SKM-1 (cell line): ENCODE data around the gene STAT4.

Experiments
- DNase-seq: peaks from one replicate; lab custom pipeline; 2025; ENCODE audit not compliant: unreplicated experiment; lab: John Stamatoyannopoulos, UW

The STAT4 gene

GRCh38 chr2:191145769-191146471 is 4.9 kb downstream of the STAT4 start:
- DNase-seq, result no peak

- no peak for DNase-seq
Measured at GRCh38 chr2:191144217-191144616, 6.6 kb downstream of the STAT4 start.

GRCh38 chr2:191143791-191144190 is 7.0 kb downstream of the STAT4 start:
- DNase-seq, result no peak

DNA sequence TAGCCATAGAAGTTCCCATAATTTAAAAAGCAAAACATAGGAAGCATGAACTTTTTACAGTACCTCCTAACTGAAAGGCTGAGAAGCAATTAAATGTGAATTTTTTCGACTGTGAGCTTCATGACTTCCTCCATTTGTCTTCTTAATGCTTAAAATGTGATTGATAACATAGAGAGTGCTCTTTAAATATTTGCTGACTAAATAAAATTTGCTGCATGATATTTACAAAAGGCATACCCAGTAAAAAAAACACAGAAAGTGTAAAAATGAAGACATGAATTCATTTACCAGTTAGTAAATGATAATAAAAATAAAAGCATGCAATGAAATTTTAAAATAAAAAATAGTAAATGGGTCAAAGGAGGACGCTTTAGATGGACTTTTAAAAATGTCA is 21.9 kb downstream of the STAT4 start:
- DNase-seq, result no peak

DNA sequence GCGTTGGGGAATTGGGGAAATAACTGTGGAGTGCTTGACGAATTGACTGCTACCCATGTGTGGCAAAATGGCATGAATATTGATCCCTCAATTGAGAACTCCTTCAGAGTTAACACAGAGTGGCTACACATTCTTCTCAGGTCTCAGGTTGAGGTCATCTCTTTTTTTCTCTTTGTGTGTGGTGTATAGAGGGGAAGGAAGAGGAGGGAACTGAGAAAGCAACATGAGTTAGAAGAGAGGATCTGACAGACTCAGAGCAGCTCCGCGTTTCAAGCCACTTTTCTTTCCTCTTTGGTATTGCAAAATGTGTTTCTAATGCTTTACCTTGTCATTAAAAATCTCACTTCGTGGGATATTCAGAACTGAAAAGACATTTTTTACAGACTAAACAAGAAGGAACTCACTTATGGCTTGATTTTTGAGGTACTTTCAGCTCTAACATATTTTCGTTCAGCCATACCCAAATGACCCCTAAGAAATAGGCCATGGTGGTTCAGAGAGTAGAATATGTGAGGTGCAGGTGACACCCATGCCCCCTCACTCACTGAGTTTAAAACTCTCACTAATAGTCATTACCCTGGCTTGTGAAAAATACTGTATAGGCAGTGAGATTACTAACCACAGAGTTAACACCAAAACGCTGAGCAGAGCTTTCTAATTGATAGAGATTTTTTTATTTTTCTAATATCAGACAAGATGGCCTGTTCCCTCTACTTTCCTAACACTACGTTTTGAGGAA is 22.5 kb downstream of the STAT4 start:
- no peak for DNase-seq

DNA sequence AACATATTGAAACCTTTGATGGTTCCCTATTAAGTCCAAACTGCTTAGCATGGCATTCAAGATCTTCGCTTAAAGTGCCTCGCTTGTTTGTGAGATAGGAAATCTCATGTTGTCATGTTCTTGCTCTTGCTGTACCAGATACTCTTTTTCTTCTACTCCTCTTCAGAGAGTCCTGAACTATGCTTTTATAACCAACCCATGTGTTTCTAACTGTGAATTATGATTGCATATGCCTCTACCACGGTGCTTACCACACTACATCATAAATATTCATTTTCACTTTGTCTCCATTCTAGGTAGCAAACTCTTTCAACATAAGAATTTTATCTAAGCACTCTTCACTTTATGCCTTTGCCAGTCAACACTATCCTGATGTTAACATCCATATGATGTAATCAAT is 23.6 kb downstream of the STAT4 start:
- no peak for DNase-seq

DNA sequence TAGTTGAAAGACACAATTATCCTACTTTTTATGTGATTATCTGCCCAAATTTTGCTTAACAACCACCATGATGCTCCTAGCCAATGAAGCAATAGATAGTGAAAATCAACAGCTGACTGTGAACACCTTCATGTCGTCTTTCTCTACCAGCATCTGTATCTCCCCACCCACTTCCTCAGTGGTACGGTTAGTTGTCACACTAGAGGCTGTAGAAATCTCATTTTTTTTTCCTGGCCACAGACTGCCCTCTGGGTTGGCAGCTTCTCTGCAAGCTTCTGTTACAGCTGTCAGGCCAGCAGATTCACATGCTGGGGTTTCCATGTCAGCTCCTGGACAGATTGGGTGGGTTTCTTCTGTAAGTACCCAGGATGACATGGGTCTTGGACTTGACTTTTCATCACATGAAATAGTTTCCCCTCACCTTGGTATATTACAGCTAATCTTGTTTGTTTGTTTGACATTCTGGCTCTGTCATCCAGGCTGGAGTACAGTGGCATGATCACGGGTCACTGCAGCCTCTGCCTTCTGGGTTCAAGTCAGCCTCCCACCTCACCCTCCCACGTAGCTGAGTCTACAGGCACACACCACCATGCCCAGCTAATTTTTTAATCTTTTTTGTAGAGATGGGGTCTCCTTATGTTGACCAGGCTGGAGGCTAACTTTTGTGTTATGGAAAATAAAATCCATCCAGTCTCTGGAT is 24.3 kb downstream of the STAT4 start:
- no peak for DNase-seq

DNA sequence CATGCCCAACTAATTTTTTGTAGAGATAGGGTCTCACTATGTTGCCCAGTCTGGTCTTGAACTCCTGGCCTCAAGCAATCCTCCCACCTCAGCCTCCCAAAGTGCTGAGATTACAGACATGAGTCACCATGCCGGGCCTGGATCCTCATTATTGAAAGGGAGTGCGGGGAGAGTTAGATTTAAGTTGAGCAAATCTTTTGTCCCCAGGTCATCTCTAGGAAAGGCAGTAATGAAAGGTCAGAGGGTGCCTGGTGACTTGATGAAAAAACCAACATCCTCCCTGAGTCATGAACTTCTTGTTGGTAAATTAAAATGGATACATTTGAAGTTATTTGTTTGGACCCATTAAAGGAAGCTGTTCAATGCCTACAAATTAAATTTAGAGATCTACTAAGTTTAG is 25.1 kb downstream of the STAT4 start:
- no peak for DNase-seq

DNA sequence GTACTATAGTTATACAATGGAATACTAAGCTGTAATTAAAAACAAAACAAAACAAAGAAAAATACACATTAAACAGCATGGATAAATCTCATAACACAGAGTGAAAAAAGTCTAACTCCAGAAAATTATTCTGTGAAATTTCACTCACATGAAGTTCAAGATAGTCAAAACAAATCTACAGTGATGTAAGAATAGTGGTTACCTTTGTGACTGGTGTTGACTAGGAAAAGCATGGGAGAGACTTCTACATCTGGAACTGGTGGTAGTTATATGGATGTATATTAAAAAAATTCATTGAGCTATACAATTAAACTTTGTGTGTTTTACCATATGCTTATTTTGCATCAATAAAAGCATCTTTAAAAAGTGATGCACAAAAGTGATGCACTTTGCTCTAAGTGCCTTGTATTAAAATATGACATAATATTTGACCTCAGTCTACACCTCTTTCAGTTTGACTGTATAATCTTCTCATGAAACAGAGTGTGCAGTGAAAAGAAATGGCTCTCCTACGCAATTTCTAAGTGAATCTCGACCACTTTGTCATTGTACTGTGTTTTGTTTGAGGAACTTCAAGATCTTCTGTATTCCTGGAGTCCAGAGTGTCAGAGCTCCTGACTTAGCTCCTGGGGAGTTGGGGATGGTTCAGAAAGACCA is 28.0 kb downstream of the STAT4 start:
- no peak for DNase-seq

DNA sequence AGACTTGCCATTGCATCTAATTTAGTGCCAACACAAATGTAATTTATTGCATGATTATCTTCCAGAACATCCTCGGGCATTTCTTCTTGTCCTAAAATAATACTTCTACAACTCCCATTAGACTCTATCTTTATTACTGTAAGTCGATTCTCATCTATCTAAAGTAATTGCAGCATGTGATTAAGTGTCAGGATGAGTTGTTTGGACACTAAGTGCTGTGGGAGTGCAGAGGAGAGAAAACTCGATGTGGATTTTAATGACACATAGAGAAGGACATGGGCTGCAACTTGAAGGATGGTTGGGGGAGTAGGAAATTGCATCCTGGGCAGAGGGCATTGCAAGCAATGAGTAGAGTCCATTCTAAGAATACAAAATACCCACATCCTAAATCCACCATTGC is 33.5 kb downstream of the STAT4 start:
- DNase-seq, result no peak

DNA sequence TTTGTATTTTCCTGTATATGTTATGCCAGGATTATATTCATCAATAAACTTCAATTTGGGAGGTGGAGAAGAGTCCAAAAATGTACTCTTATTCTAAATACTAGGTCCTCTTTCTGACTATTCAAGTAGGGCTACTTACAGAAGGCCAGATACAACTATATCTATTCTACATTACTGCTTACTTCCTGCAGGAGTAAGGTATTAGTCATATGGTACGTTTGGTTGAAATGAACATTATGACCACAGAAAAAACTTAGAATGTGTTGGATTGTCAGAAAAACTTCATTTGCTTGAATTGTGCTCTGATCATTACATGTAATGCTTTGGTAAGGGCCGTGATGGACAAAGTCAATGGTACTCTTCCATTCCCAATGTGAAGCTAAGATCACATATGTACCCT is 35.0 kb downstream of the STAT4 start:
- no peak for DNase-seq

- no peak for DNase-seq
Measured at GRCh38 chr2:191115391-191115790, 35.4 kb downstream of the STAT4 start.

GRCh38 chr2:191114403-191114886 is 36.3 kb downstream of the STAT4 start:
- DNase-seq, result no peak

DNA sequence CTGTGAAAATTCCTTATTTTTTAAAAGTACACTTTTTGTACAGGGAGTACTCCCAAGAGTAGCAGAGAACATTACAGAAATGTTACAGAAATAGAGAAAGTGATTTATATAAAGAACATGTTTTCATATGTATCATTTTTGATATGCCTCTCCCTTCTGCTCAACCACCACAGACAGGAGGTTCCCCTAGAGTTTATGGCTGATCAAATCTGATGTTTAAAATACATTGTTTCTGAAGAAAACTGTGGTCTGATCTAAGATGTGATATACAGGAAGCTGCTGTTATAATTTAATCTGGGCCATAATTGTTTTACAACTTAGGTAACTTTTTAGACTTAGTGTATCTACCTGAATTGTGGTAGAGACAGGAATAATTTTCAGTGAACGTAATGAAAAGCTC is 37.0 kb downstream of the STAT4 start:
- DNase-seq, result no peak

DNA sequence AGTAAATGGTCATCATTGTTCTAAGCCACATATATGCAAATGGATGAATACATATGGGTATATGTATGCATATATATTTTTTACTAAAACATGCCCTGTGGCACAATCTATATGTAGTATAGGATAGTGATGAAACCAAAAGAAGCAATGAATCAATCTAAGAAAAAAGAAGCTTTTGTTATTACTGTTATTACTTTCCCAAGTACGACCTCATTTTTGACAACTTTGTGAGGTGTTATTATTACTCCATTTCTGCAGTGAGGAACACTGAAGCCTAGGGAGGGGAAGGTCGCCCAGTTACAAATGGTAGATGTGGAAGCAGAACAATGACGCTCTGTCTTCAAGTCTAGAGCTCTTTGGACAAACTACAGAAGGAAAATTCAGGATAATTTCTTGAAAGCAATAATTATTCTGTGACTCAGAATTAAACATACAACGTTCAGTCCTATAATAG is 38.3 kb downstream of the STAT4 start:
- DNase-seq, result no peak

GRCh38 chr2:191109888-191110287 is 40.9 kb downstream of the STAT4 start:
- DNase-seq, result no peak

GRCh38 chr2:191108331-191108730 is 42.5 kb downstream of the STAT4 start:
- DNase-seq, result no peak

GRCh38 chr2:191105082-191105481 is 45.7 kb downstream of the STAT4 start:
- DNase-seq, result no peak

GRCh38 chr2:191103774-191104173 is 47.0 kb downstream of the STAT4 start:
- no peak for DNase-seq

- DNase-seq, result no peak
Measured at GRCh38 chr2:191100216-191100615, 50.6 kb downstream of the STAT4 start.

- no peak for DNase-seq
Measured at GRCh38 chr2:191087311-191087710, 63.5 kb downstream of the STAT4 start.
